ELF-1 (cell line): Measurements from ENCODE around the gene TRPM5.
"Not testable (repeated sequence)": the region's sequence is repeated elsewhere in the genome, so short reads cannot be mapped to it uniquely, and the experiment has no call there.

ENCODE experiments used
- DNase-seq: peaks from one replicate; pipeline ENCODE4 v3.0.0-alpha.2; 2016; ENCODE audit warnings: low read depth, low spot score

The TRPM5 gene

GRCh38 chr11:2443881-2444820, at the start of gene TRPM5:
Gene TRPM5, minus strand, starts transcription at chr11:2444514. Its CDS starts 21,478 bp downstream, at chr11:2423036.
- DNase-seq = no peak

GRCh38 chr11:2489083-2489482, 44.8 kb upstream of the TRPM5 start:
- no peak for DNase-seq

- no peak for DNase-seq
These were observed 43.7 kb upstream of the TRPM5 start for GRCh38 chr11:2488004-2488403.

GRCh38 chr11:2484576-2485125, 40.3 kb upstream of the TRPM5 start:
- no peak for DNase-seq

GRCh38 chr11:2483426-2483825, 39.1 kb upstream of the TRPM5 start:
- no peak for DNase-seq

- DNase-seq = no peak
These were observed 38.4 kb upstream of the TRPM5 start for GRCh38 chr11:2482745-2483144.

GRCh38 chr11:2482204-2482603, 37.9 kb upstream of the TRPM5 start:
- no peak for DNase-seq

GRCh38 chr11:2481253-2481652, 36.9 kb upstream of the TRPM5 start:
- DNase-seq = no peak

GRCh38 chr11:2480874-2481220, 36.5 kb upstream of the TRPM5 start:
- DNase-seq = no peak

- not testable (repeated sequence) for DNase-seq
These were observed 36.0 kb upstream of the TRPM5 start for GRCh38 chr11:2480067-2480873.

- no peak for DNase-seq
These were observed 33.6 kb upstream of the TRPM5 start for GRCh38 chr11:2477936-2478335.

- DNase-seq = no peak
These were observed 32.9 kb upstream of the TRPM5 start for GRCh38 chr11:2477254-2477653.

GRCh38 chr11:2475136-2475918, 31.0 kb upstream of the TRPM5 start:
- no peak for DNase-seq

GRCh38 chr11:2474059-2474901, 30.0 kb upstream of the TRPM5 start:
- DNase-seq = peak; percentile 16

- DNase-seq = no peak
These were observed 29.2 kb upstream of the TRPM5 start for GRCh38 chr11:2473361-2474058.

- no peak for DNase-seq
These were observed 28.3 kb upstream of the TRPM5 start for GRCh38 chr11:2472428-2473186.

- DNase-seq = no peak
These were observed 27.4 kb upstream of the TRPM5 start for GRCh38 chr11:2471804-2472096.

- DNase-seq = no peak
These were observed 26.9 kb upstream of the TRPM5 start for GRCh38 chr11:2471048-2471803.

- DNase-seq = no peak
These were observed 26.2 kb upstream of the TRPM5 start for GRCh38 chr11:2470495-2470894.
